Glomerular visceral epithelial cell (primary cell): Measurements from ENCODE around the gene SRD5A3.
A peak's percentile ranks its signal among the peaks of the same experiment; 100 is the strongest.
"Not testable (repeated sequence)": the region's sequence is repeated elsewhere in the genome, so short reads cannot be mapped to it uniquely, and the experiment has no call there.

Experiments used
- DNase-seq: peaks from one replicate; pipeline ENCODE4 v3.0.0-alpha.2; 2016; ENCODE audit errors: extremely low spot score

Gene SRD5A3

DNA sequence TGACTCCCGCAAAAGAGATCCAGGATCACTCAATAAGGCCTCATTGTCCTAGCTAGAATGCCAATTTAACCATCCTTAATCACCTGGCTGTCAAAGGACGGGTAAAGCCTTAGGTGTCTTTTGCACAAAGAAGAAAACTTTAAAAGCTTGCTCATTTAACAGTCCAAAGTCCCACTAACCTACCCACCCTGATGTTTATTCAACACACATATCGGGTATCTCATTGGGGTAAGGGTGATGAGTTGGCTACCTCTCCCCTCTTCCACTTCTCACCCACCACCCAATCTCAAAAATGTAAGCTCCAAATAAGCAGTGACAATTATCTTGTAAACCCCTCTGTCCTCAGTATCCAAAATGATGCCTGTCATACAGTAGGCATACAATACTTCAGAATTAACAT, 988 bp upstream of the SRD5A3 start:
- DNase-seq: no peak

DNA sequence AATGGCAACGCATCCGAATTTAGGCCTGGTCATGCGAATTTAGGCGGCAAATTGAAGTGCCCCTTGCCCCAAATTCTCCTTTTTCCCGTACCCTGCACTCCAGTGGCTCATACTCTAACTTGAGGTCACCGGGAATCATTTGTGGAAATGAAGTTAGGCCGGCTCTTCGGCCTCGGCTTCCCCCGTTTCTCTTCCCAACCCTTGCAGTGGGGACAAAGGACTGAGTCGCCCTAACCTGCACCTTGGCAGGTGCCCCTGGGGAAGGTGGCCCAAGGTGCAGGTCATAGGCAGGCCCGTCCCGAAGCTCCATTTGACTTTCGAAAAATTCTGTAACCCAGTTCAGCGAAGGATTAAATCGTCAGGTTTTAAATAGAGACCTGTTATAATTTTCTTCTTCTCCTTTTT, 811 bp downstream of the SRD5A3 start:
- no peak for DNase-seq

DNA sequence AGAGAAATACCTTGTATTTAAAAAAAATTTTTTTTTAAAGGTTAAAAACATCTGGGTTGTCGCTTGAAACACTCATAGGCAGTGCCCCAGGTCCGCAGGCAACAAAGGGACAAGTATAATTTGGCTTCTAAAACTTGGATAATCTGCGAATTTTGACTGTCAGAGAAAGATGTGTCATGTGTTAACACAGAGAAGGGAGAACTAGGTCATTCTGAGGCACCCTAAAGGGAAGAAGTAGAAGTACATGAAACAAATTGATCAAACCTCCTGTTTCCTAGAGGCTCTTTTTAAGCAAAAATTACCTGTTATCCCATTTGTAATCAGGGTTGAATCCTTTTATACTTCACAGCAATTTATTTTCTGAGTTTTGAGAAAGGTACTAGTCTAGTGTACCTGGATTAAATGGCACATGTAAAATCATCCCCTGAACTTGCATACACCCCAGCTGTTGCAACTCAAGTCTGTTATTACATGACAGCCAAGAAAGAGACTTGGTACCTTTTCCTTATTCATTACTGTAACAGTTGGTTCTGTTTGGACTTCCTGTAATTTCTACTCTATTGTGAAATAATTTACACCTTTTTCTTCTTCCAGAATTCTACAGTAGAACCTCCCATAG, 1.7 kb downstream of the SRD5A3 start:
- no peak for DNase-seq

DNA sequence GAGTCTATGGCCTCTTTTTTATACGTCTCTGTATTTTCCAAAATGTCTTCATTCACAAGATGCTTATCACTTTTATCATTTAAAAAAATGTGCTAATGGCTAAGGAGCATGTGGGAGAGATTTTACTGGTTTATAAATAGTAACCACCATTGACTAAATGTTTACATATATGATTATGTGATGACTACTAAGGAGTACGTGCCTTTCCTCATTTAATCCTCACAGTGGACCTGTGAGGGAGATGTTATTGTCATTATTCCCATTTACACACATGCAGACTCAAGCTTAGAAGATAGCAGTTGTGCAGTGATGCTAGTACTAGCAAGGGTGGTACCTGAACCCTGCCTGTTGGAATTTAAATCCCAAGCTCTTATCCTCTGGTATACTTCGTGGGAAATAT, 2.4 kb downstream of the SRD5A3 start:
- DNase-seq: no peak

DNA sequence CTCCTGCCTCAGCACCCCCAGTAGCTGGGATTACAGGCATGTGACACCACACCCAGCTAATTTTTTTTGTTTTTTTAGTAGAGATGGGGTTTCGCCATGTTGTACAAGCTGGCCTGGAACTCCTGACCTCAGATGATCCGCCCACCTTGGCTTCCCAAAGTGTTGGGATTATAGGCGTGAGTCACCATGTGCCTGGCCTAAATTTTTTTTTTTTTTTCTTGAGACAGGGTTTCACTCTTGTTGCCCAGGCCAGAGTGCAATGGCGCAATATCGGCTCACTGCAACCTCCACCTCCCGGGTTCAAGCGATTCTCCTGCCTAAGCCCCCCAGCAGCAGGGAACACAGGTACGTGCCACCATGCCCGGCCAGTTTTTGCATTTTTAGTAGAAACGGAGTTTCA, 4.8 kb downstream of the SRD5A3 start:
- not testable (repeated sequence) for DNase-seq

DNA sequence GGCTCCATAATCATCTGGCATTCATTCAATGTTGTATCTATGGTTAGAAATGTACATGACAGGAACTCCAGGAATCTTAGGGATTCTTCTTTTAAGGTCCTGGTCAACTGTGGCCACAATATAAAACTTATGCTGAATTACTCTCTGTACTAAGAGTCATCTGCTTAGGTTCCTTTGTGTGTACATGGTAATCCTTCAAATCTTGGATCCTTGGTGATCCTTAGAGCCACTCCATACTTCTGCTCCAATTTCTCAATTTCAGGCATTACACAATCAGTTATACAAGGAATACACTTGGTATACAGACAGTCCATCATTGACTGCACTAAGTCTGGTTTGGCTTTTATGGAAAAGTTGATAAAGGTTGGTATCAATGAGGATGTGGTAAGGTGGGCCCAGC, 5.8 kb downstream of the SRD5A3 start:
- DNase-seq: no peak

DNA sequence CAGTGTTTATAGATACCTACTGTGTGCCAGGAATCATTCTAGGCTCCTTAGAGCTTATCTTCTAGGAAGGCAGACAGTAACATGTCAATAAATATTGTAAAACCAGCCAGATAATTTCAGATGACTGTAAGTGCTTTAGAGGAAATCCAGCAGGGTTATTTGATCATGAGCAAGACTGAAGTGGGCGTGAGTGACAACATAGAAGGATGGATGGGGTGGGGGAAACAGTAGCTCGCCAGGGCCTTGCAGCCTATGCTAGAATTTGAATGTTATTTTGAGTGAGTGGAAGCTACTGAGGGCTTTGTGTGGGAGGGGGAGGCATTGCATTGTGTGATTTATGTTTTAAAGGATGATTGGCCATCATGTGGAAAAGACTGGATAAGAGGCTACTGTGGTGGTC, 6.7 kb downstream of the SRD5A3 start:
- DNase-seq: no peak

DNA sequence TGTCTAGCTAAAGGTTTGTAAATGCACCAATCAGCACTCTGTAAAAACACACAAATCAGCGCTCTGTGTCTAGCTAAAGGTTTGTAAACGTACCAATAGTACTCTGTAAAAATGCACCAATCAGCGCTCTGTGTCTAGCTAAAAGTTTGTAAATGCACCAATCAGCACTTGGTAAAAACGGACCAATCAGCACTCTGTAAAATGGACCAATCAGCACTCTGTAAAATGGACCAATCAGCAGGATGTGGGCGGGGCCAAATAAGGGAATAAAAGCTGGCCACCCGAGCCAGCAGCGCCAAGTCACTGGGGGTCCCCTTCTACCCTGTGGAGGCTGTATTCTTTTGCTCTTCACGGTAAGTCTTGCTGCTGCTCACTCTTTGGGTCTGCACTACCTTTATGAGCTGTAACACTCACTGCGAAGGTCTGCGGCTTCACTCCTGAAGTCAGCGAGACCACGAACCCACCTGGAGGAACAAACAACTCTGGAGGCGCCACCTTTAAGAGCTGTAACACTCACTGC, 7.2 kb downstream of the SRD5A3 start:
- not testable (repeated sequence) for DNase-seq

DNA sequence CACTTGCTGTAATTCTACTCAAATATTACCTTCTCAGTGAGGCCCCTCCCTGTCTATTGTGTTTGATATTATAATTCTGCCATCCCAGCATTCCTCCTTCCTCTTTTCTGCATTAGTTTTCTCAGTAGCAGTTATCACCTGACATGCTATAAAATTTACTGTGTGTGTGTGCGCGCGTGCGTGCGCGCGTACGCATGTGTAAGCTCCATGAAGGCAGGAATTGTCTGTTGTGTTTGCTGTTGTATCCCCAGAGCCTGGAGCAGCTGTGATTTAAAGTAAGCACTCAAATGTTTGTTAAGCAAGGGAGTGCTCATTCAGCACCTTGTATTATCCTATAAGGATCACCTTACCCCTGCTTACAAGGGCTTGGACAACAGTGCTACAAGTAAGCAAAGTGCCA, 8.6 kb downstream of the SRD5A3 start:
- no peak for DNase-seq

DNA sequence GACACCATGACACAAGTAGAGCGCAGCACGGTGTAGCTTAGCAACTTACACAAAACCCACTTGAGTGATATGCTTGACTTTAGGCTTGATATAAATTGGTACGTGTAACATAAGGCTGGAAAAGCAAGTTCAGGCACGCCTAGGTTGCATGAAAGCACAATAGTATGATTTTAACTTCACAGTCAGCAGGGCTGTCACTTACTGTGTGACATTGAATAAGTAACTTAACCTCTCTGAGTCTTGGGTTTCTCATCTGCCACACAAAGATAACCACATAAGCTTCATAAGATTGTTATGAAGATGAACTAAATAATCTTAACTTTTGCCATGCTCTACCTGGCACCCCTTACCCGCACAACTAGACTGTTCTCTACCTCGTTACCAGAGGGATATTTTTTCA, 9.5 kb downstream of the SRD5A3 start:
- DNase-seq: no peak

DNA sequence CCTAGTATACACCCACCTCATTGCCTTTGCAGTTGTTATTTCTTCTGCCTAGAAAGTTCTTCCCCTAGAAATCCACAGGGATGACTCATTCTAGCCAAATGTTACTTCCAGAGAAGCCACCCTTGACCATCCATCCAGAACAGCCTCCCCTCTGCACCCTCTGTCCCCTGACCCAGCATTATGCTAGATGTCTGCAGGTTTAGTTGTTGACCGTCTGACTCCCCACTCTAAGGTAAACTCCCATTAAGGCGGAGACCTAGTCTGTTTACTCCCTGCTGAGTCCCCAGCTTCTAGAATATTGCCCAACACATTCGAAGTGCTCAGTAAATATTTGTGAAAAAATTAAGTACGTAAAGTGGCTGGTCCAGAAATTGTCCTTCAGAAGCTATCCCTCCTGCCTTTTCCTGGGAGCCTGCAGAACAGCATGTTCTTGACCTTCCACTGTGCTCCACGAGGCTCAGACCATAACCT, 11.0 kb downstream of the SRD5A3 start:
- DNase-seq: peak; percentile 50

DNA sequence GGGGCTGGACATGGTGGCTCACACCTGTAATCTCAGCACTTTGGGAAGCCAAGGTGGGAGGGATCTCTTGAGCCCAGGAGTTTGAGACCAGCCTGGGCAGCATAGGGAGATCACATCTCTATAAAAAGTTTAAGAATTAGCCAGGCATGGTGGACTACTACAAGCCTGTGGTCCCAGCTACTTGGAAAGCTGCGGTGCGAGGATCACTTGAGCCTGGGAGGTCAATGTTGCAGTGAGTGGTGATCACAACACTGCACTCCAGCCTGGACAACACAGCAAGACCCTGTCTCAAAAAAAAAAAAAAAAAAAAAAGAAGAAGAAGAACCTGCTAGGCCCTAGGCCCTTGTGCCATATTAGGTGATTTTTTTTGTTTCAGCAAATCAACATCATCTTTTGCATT, 12.2 kb downstream of the SRD5A3 start:
- peak; percentile 21 for DNase-seq

DNA sequence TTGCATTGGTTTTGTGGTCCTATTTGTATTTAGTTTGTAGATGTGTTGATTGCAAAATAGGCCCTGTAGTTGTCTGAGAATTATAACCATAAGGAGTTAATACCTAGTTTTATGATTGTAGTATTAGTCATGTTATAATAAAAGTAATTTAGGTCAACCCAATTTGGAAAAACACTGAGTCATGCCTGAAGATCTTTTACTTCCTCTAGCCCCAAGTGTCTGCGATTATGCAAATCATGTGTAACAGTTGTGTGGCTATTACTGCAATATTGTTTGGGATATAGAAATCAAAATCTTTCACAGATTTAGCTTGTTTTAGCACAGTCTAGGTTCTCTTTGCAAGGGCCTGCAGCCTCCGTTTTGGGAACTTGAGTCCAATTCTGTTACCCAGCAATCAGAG, 12.6 kb downstream of the SRD5A3 start:
- DNase-seq: peak; percentile 52

DNA sequence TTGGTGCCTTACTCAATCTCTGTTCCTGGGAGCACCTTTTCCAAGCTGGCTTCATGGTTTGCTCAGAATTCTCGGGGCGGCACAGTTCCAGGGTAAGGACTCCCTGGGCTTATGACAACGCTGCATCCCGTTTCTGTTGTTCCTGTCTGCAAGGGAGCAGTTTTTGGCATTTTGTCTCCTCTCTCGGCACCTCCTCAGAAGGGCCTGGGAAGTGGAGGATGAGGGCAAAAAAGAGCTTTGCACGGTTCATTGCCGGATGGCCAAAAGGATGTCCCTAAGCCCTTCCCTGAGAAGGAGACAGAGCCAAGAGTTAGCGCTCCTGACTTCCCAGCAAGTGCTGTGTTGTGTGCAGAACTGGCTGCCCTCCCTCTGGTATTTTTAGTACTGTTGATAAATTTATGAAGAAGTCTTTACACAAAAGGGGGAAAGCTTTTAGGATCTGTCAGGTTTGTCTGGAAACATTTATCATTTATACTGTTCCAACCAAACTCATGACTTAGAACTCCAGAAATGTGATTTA, 13.4 kb downstream of the SRD5A3 start:
- no peak for DNase-seq

DNA sequence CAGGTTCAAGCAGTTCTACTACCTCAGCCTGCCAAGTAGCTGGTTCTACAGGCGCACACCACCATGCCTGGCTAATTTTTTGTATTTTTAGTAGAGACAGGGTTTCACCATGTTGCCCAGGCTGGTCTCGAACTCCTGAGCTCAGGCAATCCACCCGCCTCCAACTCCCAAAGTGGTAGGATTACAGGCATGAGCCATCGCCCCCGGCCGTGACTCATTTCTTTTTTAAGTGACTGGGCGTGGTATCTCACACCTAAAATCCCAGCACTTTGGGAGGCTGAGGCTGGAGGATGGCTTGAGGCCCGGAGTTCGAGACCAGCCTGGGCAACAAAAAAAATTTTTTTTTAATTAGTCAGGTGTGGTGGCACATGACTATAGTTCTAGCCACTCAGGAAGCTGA, 16.9 kb downstream of the SRD5A3 start:
- not testable (repeated sequence) for DNase-seq

DNA sequence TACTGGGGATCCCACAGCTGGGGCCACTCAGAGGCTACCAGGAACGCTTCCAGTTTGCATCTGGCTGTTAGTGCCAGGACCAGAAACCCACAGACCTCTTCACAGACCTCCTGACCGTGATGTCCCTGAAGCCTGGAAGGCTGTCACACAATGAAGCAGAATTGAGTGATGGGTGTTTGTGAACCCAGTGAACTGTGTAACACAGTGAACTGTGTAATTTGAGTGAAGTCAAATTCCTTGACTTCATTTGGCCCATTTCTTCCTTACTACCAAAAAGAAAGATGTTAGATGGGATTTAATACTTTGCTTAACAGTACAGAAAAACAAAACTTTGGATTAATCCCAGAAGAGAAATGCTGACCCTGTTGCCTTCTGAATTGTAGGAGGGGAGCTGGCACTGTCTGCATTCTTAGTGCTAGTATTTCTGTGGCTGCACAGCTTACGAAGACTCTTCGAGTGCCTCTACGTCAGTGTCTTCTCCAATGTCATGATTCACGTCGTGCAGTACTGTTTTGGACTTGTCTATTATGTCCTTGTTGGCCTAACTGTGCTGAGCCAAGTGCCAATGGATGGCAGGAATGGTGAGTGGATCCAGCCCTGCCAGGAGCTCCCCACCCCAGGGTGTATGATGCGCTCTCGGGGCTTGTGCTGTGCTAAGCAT, 17.8 kb downstream of the SRD5A3 start:
- peak; percentile 7 for DNase-seq

DNA sequence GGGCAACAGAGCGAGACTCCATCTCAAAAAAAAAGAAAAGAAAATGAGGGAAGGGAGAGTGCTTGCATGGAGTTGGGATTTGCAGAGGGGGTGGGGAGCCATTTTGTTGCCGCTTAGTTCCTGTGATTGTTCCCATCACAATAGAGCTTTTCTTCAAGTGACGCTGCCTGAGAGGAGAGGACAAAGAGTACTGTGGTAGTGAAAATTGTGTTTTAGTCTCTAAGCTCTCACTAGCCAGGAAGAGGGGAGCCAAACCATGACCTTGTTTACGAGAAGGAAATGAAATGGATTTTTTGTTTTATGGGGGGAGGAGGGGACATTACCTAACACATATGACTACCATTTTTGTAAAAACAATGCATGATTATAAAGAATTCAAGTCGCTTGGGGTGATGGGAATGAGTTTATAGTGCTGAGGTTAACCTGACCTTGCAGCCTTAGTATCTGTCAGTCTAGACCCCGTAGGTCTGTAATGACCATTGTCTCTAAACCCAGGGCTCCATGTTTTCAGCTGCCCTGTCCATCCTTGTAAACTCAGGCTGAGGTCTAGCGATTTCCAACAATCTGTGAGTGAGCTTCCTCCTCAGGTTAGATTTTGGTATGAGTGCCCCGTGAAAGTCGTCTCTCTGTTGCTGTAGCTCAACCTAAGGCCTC, 18.8 kb downstream of the SRD5A3 start:
- DNase-seq: no peak

DNA sequence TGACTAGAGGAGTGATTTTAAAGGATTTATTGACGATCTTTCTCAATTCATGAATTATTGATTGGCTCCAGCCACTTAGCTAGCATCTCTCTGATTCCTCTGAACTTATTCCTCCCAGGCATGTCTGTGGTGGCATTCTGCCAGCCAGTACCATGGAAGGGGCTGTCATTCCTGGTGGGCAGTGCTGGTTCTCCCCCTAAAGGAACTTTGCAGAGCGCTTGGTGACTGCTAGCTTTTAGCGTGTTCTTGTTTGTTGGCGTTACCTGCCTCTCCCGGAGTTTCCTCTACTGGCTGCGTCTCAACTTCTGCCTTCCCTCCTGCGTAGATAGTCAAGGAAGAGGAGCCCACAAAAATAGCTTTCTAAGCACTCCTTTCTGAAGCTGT, 19.3 kb downstream of the SRD5A3 start:
- DNase-seq: no peak

DNA sequence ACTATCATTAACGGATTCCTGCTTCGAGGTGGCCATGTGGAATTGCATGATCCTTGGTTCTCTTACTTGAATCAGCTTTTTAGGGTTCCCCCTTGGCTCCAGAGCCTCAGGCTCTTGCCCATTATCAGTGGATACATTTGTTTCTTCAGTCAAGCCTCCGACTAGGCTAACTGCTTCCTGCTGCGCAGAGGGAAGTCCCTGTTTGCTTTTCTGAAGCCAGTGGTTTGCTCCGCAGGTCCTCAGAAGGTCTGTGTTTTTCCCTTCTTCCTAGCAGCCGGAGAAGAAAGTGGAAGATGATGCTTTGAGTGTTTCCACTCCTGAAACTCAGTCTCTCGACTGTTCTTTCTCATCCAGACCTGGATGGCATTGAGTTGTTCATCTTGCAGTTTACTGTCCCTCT, 20.6 kb downstream of the SRD5A3 start:
- no peak for DNase-seq

DNA sequence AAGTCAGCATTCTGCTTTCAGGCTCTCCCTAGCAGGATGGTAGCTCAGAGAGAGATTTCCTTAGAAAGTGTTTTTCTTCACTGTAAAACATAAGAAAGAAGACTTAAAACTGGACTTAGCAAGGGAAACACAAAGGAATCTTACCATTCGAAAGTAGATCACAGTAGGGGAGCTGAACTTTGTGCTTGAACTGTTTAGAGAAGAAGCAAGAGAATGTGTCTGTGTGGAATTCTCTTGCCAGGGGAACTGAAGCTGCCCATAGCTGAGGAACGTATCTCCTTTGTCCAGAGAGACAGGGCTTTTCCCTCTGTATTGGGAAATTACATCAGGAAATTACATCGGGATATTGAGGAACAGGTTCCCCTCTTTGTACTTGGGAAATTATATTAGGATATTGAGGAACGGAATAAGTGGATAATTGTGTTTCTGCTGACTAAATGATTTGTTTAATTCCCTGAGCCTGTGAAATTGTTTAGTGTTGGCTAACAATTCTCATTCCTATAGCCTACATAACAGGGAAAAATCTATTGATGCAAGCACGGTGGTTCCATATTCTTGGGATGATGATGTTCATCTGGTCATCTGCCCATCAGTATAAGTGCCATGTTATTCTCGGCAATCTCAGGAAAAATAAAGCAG, 21.2 kb downstream of the SRD5A3 start:
- DNase-seq: no peak

DNA sequence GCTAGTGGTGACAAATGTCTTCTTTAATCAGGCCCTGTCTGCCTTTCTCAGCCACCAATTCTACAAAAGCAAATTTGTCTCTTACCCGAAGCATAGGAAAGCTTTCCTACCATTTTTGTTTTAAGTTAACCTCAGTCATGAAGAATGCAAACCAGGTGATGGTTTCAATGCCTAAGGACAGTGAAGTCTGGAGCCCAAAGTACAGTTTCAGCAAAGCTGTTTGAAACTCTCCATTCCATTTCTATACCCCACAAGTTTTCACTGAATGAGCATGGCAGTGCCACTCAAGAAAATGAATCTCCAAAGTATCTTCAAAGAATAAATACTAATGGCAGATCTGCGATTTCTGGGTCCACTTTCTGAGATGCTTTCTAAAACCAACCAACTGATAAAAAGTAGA, 23.9 kb downstream of the SRD5A3 start:
- DNase-seq: no peak

DNA sequence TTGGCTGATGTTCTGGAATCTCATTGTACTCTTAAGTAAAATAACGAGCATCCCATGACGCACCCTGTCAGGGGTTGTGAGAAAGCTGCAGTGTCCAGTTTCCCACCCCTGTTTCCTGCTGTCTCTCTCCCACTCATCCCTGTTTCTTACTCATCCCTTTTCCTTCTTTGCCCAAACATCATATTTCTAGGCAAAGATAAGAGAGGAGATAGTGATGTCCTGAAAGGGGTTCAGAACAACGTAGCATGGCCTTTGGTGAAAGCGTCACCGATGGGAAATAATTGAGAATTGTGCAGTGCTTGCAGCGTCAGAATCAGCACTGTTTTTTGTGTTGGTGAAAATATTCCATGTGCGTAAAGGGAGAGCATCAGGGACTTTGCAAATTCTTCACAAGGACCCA, 26.2 kb downstream of the SRD5A3 start:
- no peak for DNase-seq
